ENCODE results near the gene SLC25A22.

DNA sequence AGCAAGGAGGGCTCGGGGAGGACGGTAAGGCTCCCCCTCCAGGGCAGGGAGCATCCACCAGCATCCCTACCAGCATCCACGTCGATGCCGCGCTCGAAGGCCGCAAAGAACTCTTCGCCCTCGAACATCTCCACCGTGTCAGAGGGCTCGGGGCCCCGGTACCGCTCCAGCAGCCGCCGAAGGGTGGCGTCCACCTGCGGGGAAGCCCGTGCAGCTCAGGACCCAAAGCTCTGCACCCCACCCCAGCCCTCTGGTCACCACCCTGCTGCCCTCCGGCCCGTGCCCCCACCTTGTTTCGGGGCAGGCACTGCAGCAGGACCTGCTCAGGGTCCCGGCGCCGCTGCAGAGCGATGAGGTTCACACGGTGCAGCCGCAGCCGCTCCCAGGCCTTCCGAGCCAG, 2.4 kb upstream of the SLC25A22 start:
- TF ChIP-seq, protein P1, sequence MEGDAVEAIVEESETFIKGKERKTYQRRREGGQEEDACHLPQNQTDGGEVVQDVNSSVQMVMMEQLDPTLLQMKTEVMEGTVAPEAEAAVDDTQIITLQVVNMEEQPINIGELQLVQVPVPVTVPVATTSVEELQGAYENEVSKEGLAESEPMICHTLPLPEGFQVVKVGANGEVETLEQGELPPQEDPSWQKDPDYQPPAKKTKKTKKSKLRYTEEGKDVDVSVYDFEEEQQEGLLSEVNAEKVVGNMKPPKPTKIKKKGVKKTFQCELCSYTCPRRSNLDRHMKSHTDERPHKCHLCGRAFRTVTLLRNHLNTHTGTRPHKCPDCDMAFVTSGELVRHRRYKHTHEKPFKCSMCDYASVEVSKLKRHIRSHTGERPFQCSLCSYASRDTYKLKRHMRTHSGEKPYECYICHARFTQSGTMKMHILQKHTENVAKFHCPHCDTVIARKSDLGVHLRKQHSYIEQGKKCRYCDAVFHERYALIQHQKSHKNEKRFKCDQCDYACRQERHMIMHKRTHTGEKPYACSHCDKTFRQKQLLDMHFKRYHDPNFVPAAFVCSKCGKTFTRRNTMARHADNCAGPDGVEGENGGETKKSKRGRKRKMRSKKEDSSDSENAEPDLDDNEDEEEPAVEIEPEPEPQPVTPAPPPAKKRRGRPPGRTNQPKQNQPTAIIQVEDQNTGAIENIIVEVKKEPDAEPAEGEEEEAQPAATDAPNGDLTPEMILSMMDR (conservative IDR thresholded peaks at IDR 0.05; ENCODE audit: low read length), result no peak
- TF ChIP-seq EZH2phosphoT487 (IDR thresholded peaks at IDR 0.05; ENCODE audit: borderline replicate concordance), result no peak

All from Loucy (cell line).